Retina (tissue), 1 donor: ENCODE measurements around the gene TMEM11.

Source experiments
- DNase-seq: peaks from one replicate; pipeline ENCODE4 v3.0.0-alpha.2; 2016

The TMEM11 gene

GRCh38 chr17:21177854-21178600 is 35.9 kb downstream of the TMEM11 start:
- DNase-seq: no peak

- DNase-seq: no peak
These were observed 36.6 kb downstream of the TMEM11 start for GRCh38 chr17:21177401-21177800.

- DNase-seq: no peak
These were observed 37.1 kb downstream of the TMEM11 start for GRCh38 chr17:21176773-21177395.

DNA sequence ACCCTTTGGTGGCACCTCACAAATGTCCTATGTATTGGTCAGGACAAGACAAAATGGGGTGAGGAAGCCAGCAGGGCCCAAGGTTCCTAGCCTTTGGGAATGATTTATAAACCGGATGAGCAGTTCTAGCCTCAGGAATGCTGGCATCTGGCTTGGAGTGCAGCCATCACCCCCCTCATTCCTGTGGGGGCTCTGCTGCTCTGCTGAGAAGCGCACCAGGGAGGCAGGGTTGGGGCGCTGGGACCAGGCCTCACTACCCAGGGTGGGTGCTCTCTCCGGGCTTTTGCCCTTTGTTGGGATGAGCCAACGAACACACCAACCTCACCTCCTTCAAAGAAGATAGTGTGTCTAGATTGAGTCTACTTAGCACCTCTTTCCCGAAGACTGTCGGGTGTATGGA is 39.2 kb downstream of the TMEM11 start:
- DNase-seq: no peak

DNA sequence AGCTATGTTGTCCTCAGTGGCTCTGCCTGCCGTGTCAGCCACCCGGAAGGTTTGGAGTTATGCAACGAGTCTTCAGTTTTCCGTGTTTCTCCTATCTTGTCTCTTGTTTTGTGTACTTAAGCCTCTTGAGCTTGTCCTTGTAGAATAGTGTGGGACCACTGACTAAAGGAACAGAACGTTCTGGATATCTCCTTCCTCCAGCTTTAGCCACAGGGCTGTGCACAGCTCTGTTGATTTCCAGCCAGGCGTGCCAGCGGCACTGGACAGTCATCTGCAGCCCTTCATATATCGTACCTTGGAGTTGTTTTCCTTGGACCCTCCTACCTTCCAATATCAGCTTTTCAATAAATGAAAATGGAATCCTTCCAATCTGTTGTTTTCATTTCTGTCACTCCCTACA is 39.8 kb downstream of the TMEM11 start:
- DNase-seq: no peak

DNA sequence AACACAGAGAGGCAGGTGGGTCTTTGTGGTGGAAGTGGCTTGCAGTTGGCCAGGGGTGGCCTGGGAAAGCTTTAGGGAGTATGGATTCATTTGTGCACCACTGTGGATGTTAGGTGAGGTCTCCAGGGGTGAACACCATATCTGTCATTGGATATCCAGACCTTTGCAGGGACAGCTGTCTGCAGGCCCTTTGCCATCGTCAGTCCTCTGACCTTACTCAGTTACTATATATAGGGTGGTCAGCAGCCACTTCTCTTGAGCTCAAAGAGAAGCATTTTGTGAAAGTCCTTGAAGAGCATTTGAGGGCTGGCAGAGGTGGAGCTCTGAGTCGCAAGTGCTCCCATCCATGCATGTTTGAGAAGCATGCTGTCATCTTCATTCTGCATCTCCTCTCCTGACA is 40.4 kb downstream of the TMEM11 start:
- no peak for DNase-seq

- no peak for DNase-seq
These were observed 41.1 kb downstream of the TMEM11 start for GRCh38 chr17:21172846-21173245.

DNA sequence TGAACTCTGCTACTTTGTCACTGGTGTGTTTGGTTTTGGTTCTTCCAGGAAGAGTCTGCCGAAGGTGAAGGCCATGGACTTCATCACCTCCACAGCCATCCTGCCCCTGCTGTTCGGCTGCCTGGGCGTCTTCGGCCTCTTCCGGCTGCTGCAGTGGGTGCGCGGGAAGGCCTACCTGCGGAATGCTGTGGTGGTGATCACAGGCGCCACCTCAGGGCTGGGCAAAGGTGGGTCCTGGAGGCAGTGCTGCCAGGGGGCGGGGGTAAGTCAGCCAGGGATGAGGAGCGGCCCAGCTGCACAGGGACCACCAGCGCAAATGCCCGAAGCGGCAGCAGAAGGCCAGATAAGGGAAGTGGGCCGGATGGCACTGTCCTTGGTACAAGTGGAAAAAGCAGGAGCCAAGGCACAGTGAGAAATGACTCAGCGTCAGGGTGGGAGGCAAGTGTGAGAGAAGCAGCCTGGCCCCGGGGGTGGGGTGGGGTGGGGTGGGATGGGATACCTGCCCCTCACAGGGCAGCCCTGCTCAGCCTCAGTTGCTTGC is 41.9 kb downstream of the TMEM11 start:
- DNase-seq: no peak

GRCh38 chr17:21171309-21171922 is 42.5 kb downstream of the TMEM11 start:
- no peak for DNase-seq

DNA sequence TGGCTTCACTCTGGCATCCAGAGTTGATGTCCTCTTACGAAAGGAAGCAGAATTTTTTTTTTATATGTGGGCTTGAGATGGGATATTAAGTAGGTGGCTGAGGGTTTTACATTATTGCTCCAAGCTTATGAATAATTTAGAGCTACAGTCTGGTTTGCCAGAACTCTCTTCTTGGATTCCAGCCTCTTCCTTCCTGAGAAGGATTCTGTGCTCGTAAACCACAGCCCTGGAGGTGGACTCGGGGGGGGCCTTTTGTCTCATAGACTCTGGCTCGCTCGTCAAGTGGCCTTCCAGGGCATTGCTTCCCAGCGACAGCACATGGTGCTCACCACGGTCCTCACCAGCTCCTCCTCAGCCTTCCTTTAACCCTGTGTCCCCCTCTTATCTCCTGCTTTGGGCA is 43.2 kb downstream of the TMEM11 start:
- DNase-seq: no peak

- no peak for DNase-seq
These were observed 44.5 kb downstream of the TMEM11 start for GRCh38 chr17:21169496-21169895.

GRCh38 chr17:21168555-21168865 is 45.5 kb downstream of the TMEM11 start:
- no peak for DNase-seq

- no peak for DNase-seq
These were observed 46.7 kb downstream of the TMEM11 start for GRCh38 chr17:21167303-21167702.

DNA sequence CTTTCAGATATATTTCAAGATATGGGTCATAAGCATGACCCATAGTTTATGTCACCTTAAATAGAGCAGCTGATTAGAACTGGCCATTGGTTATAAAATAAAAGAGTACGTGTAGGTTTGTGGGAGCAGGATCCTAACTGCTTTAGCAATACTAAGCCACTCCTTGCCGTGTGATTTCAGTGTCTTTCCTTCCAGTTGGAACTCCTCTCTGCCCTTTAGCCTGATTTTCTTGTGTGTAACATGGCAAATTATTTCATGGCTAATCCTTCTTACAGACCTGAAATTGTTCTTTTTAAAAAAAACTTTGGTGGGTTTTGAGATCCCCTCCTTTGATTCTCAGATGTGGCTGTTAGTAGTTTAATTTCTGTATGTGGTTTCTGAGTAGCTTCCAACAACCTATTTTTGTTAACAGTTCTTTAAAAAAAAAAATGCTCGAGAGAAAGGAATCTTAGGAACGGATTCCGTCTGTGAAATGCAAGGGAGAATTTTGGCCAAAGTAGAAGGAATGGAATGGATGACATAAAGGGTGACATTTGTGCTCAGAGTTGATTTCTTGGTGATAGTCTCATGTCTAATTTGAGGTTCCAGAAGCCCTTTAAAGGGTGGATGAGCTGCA is 47.3 kb downstream of the TMEM11 start:
- DNase-seq: no peak

GRCh38 chr17:21165922-21166594 is 47.9 kb downstream of the TMEM11 start:
- DNase-seq: no peak

- DNase-seq: no peak
These were observed 49.3 kb downstream of the TMEM11 start for GRCh38 chr17:21164620-21165019.

DNA sequence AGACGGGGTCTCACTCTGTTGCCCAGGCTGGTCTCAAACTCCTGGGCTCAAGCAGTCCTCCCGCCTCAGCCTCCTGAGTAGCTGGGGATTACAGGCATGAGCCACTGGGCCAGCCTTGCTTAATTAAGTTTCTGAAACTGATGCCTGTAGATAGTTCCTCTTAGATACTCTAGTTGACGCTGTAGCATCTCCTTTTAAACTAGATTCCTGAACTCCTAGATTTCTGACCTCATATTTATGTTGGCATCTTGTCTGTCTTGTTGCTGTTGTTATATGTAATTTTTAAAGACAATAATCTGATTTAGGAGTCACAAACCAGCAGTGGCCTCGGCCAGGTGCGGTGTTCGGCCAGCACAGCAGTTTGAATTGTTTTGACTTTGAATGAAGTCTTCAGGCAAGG is 49.7 kb downstream of the TMEM11 start:
- DNase-seq: no peak

GRCh38 chr17:21163101-21163500 is 50.9 kb downstream of the TMEM11 start:
- no peak for DNase-seq

GRCh38 chr17:21162394-21162775 is 51.6 kb downstream of the TMEM11 start:
- DNase-seq: no peak

- no peak for DNase-seq
These were observed 52.2 kb downstream of the TMEM11 start for GRCh38 chr17:21161498-21162393.

GRCh38 chr17:21160401-21160800 is 53.6 kb downstream of the TMEM11 start:
- DNase-seq: no peak
